H1 (cell line): ENCODE measurements around the gene RRM1. TPM values are rescaled to one million over a fixed set of nuclear protein-coding genes. Genes with fewer than 3 reads are reported as not detected.

ENCODE experiments used
- ATF3 ChIP-seq: IDR thresholded peaks from 2 replicates; pipeline ENCODE4 v1.6.1; 2011; ENCODE audit warnings: low read depth, mild to moderate bottlenecking, low read length; ENCODE audit not compliant: insufficient read depth
- BACH1 ChIP-seq: IDR thresholded peaks from 2 replicates; pipeline ENCODE4 v1.6.1; 2012; ENCODE audit warnings: low read length, improper control_type of control experiment
- MAFK ChIP-seq: IDR thresholded peaks from 2 replicates; pipeline ENCODE4 v1.6.1; 2012; ENCODE audit warnings: low read depth, mild to moderate bottlenecking, improper control_type of control experiment, low read length
- TAF7 ChIP-seq: optimal IDR thresholded peaks from 2 replicates; pipeline ENCODE3; 2011; ENCODE audit warnings: low read depth, mild to moderate bottlenecking, inconsistent platforms, low read length, moderate library complexity, borderline replicate concordance
- polyA plus RNA-seq, 7 experiments: library from polyadenylated mRNA; depleted of rRNA in 3 of 7; stranded (reverse) in 5 of 7; unstranded in 2 of 7; fragments of >200 nt in 5 of 7; fragments of 200-250 nt in 2 of 7; gene quantifications; 1 replicate in 5 of 7; 2 replicates in 1 of 7; 4 replicates in 1 of 7; pipeline versions ENCODE4 v1.2.1 to v1.2.3, GENCODE V29; 2011 to 2013; ENCODE audit warnings: missing spikeins in 2 of 7, mixed read lengths in 2 of 7
- total RNA-seq: library from RNA; stranded (reverse); fragmentation: NEBNext Ultra II Directional; extraction: Animal tissue kit (Norgen Biotek cat#: 25700); gene quantifications from 2 replicates; pipeline ENCODE4 v1.2.1, GENCODE V29; 2021

RRM1 gene
- total and polyA plus RNA-seq, 2 of the 8 experiments (the other 6 are each of a cell fraction or from before 2014, with no cell fraction given) = 63.6 to 126 TPM

- TF ChIP-seq TAF7 = no peak
- no peak for TF ChIP-seq BACH1
- no peak for TF ChIP-seq ATF3
- TF ChIP-seq MAFK = no peak
These were observed 20.5 kb downstream of the RRM1 start (continued) for GRCh38 chr11:4115128-4115527.
